ENCODE data around the gene PFKP. TPM values are rescaled to one million over a fixed set of nuclear protein-coding genes. Genes with fewer than 3 reads are reported as not detected.

The PFKP gene
- total RNA-seq, 3 donors from 2014 or later: 239 to 271 (median 253) TPM

DNA sequence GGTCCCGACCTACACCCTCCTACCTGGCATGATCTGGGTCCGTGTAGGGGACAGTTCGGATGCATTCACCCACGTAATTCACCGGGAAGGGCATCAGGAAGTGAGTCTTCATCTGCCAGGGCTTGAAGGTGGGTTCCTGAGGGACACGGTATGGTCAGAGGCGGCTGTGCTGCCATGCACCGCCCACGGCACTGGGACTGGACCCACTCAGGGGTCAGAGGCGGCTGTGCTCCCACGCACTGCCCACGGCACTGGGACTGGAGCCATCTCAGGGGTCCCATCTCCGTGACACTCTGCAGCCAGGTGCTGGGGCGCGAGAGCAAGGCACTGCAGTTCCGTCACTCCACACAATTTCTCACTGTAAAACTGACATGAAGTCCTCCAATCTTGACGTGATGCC, 76.0 kb downstream of the PFKP start:
- ATAC-seq: no peak

DNA sequence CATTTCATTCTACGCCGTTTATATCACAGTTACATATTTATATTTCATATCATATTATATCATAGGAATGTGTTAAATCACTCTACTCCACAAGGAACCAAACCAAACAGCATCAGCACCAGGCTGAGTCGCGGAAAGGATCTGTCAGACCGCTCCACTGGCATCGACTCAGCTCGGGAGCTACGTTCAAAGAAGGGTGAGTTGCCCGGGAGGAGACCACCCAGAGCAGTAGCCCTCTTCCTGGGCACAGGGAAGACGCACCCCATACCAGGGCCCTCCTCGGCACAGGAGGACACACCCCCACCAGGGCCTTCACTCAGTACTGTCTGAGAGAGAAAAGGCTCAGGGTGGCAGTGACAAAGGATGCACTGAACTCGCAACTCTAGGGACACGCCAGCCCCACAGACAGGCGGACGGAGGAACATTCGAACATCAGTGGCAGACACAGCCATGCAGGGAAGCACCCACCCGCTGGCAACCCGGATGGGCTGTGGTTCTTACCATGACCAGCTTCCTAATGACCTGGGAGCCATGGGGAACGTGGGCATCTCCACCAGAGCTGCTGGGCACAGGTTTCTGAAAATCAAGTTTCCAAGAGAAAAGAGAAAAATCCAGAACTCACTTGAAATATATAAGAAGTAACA, 76.6 kb downstream of the PFKP start:
- no peak overlapping the region for H3K4me3 Mint-ChIP-seq
- ATAC-seq: no peak
- no peak for DNase-seq
- H3K36me3 Mint-ChIP-seq (ENCODE audit: insufficient read depth): peaks cover 71% of the 10 kb centered on the region
- H3K4me1 Mint-ChIP-seq (ENCODE audit: low read depth): no peaks in the 10 kb centered on the region
- no peaks in the 10 kb centered on the region for H3K27me3 Mint-ChIP-seq (ENCODE audit: low read depth)
- H3K9me3 Mint-ChIP-seq: no peaks in the 10 kb centered on the region

More for the DNA sequence above, 76.0 kb downstream of the PFKP start:
- no peaks in the 10 kb centered on the region for H3K4me1 Mint-ChIP-seq (ENCODE audit: low read depth)
- no peaks in the 10 kb centered on the region for H3K27me3 Mint-ChIP-seq (ENCODE audit: low read depth)
- H3K4me3 Mint-ChIP-seq: no peak overlapping the region
- DNase-seq: no peak
- no peaks in the 10 kb centered on the region for H3K9me3 Mint-ChIP-seq
- peaks cover 72% of the 10 kb centered on the region for H3K36me3 Mint-ChIP-seq (ENCODE audit: insufficient read depth)

DNA sequence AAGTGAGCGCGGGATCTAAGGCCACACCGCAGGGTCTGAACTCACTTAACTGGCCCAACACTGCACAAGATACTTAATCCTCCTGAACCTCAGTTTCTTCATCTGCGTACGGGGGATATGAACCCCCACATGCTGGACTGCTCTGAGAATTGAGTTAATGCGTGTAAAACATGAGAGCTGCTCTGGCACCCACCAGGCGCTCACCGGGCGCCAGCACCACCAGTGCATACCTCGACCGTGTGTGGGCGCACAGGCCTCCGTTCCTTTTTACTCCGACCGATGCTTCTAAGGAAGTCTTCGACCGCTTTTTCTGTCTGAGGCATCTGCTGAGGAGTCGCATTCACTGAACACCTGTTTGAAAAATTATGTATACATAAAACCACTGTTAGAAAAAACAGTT, 78.0 kb downstream of the PFKP start:
- Mint-ChIP-seq H3K4me3 (no peak overlapping the region), H3K36me3 (ENCODE audit: insufficient read depth) (peaks cover 63% of the 10 kb centered on the region), H3K9me3 (no peaks in the 10 kb centered on the region), H3K4me1 (ENCODE audit: low read depth) (no peaks in the 10 kb centered on the region), H3K27me3 (ENCODE audit: low read depth) (no peaks in the 10 kb centered on the region)
- ATAC-seq (no peak), DNase-seq (no peak)

DNA sequence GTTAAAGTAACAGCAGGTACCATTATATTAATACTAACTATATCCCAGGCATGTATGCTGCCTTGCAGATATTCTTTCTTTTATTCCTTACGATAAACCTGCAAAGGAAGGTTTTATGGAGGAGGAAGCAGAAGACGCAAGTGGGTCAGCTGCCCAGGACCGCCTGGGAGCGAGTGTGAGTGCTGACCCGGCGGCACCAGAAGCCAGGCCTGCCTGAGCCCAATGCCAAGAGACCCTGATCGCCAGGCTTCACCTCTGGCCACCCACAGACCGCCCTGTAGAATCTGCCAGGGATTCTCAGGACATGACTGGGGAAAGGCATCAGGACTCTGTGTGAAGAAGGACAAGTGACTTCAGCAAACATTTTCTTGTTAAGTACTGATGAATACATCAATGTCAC, 78.9 kb downstream of the PFKP start:
- Mint-ChIP-seq H3K4me1 (ENCODE audit: low read depth) (no peaks in the 10 kb centered on the region), H3K36me3 (ENCODE audit: insufficient read depth) (peaks cover 63% of the 10 kb centered on the region)
- ATAC-seq: no peak

DNA sequence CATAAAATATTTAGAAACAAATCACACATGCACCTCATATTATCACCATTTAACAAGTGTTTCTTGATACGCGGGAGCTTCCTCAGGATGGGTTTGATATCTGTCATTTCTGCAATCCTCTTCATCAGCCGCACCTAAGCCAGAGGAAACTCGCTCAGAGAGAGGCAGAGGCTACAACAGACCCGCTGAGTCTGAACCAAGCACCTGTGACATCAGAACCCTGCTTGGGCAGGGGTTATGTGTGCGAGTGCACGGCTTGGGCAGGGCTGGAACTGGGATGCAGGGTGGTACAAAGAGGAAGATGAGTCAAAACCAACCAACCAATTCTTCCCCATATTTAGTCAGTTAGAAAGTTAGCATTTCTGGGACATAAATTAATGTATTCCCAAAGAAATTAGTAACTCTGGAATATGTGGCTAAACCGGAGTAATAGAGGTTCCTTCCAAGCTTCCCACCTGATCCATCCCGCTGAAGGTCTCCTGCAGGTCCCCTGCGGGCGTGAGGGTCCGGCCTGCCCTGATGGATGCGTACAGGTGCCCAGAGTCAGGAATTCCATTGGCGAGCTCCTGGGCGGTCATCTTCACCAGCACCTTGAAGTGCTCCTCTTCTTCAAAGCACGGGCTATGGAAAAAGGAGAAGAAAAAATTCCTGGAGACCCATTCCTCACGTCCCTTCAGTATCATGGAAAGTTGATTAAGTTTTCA, 79.9 kb downstream of the PFKP start:
- Mint-ChIP-seq H3K36me3 (ENCODE audit: insufficient read depth) (peaks cover 64% of the 10 kb centered on the region), H3K9me3 (no peaks in the 10 kb centered on the region)

More for the DNA sequence above, 78.9 kb downstream of the PFKP start:
- no peaks in the 10 kb centered on the region for H3K9me3 Mint-ChIP-seq
- no peak overlapping the region for H3K4me3 Mint-ChIP-seq
- no peak for DNase-seq
- no peaks in the 10 kb centered on the region for H3K27me3 Mint-ChIP-seq (ENCODE audit: low read depth)

DNA sequence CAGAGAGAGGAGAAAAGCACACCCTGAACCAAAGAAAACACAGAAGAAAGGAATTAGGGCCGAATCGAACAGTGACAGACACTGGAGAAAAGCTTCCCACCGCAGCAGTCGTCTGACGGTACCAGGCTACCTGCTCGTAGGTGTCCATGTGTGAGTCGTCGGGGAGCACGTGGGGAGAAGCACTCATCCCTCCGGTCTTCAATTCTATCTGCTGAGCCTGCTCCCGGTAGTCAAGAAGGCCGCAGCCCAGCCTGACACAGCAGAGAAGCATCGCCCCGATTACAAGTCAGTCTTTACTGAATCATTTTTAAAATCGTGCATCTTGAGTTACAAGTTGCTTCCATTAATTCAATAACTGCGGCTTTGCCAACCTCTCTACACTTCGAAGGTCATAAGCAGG, 80.7 kb downstream of the PFKP start:
- Mint-ChIP-seq H3K27me3 (ENCODE audit: low read depth) (no peaks in the 10 kb centered on the region), H3K9me3 (no peaks in the 10 kb centered on the region), H3K36me3 (ENCODE audit: insufficient read depth) (peaks cover 67% of the 10 kb centered on the region), H3K4me1 (ENCODE audit: low read depth) (no peaks in the 10 kb centered on the region), H3K4me3 (no peak overlapping the region)
- DNase-seq (no peak), ATAC-seq (no peak)

More for the DNA sequence above, 79.9 kb downstream of the PFKP start:
- DNase-seq (no peak), ATAC-seq (no peak)
- Mint-ChIP-seq H3K4me1 (ENCODE audit: low read depth) (no peaks in the 10 kb centered on the region), H3K4me3 (no peak overlapping the region), H3K27me3 (ENCODE audit: low read depth) (no peaks in the 10 kb centered on the region)

DNA sequence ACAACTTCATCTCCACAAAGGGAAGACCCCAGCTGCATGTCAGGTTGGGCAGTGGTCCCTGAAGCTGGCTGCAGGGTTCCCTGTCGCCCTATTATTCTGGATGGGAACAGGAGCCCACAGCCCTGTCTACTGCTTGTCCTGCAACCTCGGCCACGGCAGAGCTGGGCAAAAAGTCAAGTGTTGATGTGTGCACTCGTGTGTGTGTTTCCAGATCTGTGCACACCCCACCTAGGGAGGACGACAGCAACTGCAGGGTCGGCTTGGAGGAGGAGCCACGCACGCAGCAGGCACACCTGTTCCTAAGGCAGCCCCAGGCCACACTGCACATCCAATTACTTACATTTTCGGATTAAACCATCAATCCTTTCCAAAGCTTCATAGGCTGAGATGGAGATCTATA, 81.6 kb downstream of the PFKP start:
- Mint-ChIP-seq H3K36me3 (ENCODE audit: insufficient read depth) (peaks cover 69% of the 10 kb centered on the region), H3K4me1 (ENCODE audit: low read depth) (no peaks in the 10 kb centered on the region), H3K27me3 (ENCODE audit: low read depth) (no peaks in the 10 kb centered on the region), H3K9me3 (no peaks in the 10 kb centered on the region), H3K4me3 (no peak overlapping the region)
- ATAC-seq (no peak), DNase-seq (no peak)

DNA sequence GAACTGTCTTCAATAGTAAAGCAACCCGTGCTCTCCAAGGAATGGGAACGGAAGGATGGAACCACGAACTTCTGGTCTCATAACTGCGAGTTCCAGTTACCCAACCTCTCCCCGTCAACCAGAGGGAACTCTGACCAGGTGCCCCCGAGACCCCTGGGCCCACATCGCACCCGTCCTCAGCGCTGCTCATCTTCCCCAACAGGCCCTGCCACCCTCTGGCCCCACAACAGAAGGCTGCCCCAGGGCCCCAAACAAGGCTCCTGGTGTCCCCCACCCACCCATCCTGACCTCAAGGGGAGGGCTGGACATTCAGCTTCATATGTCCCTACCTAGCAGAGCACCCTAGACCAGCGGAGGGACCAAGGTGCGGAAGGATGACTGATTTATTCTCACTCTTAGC, 82.6 kb downstream of the PFKP start:
- H3K27me3 Mint-ChIP-seq (ENCODE audit: low read depth): no peaks in the 10 kb centered on the region
- peaks cover 73% of the 10 kb centered on the region for H3K36me3 Mint-ChIP-seq (ENCODE audit: insufficient read depth)
- no peak overlapping the region for H3K4me3 Mint-ChIP-seq
- no peaks in the 10 kb centered on the region for H3K4me1 Mint-ChIP-seq (ENCODE audit: low read depth)
- DNase-seq (no peak), ATAC-seq (no peak)
- no peaks in the 10 kb centered on the region for H3K9me3 Mint-ChIP-seq

DNA sequence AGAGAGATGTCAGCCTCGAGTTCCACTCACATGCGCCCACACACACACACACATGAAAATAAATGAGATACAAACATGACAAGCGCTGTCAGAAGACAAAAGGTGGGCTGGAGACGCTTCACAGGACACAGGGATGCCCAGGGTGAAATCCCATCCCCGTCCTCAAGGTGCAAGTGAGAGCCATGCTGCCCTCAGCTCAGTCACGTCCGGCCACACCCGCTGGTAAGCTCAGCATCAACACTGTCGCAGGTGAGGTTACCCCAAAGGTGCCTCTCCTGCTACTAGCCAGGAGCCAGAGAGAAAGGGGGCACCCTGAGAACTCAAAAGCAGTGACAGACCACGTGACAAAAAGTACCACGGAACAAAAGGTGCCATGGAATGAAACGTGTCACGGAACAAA, 83.0 kb downstream of the PFKP start:
- no peak for DNase-seq
- H3K36me3 Mint-ChIP-seq (ENCODE audit: insufficient read depth): peaks cover 75% of the 10 kb centered on the region
- ATAC-seq: no peak
- no peaks in the 10 kb centered on the region for H3K9me3 Mint-ChIP-seq
- no peaks in the 10 kb centered on the region for H3K27me3 Mint-ChIP-seq (ENCODE audit: low read depth)
- no peak overlapping the region for H3K4me3 Mint-ChIP-seq
- H3K4me1 Mint-ChIP-seq (ENCODE audit: low read depth): no peaks in the 10 kb centered on the region

DNA sequence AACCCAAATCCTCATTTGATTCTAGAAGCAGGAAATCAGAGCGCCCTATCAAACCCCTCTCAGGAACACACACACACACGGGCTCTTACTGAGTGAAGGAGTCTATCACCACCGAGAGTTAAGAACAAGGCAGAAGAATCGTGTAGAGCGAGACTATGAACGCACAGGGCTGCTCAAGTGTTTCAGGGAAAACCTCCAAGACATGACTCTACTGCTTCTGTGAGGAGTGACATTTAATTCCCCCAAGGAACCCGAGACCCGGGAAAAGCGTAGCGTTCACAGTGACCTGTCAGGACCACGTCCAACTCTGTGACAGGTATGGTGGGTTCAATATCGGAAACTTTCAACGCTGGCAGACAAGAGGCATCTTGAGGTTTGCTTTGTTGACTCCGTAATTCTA, 83.6 kb downstream of the PFKP start:
- ATAC-seq (no peak), DNase-seq (no peak)
- no peaks in the 10 kb centered on the region for H3K9me3 Mint-ChIP-seq
- H3K4me3 Mint-ChIP-seq: no peak overlapping the region
- peaks cover 73% of the 10 kb centered on the region for H3K36me3 Mint-ChIP-seq (ENCODE audit: insufficient read depth)
- H3K27me3 Mint-ChIP-seq (ENCODE audit: low read depth): no peaks in the 10 kb centered on the region
- H3K4me1 Mint-ChIP-seq (ENCODE audit: low read depth): no peaks in the 10 kb centered on the region

DNA sequence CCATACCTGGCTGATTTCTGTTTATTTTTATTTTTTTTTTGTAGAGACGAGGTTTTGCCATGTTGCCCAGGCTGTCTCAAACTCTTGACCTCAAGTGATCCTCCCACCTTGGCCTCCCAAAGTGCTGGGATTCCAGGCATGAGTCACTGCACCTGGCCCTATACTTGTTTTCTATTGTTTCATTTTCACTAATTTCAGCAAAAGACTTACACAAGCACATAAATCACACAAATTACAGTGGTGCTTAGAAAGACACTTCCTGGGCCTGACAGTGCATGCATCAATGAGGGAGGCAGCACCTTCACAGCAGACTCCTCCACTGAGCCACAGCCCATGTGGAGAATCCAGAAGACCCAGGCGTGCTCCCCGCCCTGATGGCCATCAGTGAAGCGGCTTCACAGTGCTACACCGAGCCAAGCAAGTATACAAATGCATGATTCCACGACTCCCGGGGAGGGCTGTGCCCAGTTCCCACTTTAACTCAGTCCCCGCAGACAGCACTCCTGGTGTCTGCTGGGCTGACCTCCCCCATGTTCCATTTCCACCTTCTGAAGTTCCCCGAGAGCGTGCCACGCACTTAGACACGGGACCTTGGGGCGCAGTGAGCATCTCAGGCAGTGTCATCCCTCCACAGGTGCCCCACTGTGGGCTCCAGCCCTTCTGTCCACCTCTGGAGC, 84.7 kb downstream of the PFKP start:
- Mint-ChIP-seq H3K4me3 (no peak overlapping the region), H3K36me3 (ENCODE audit: insufficient read depth) (peaks cover 71% of the 10 kb centered on the region)

DNA sequence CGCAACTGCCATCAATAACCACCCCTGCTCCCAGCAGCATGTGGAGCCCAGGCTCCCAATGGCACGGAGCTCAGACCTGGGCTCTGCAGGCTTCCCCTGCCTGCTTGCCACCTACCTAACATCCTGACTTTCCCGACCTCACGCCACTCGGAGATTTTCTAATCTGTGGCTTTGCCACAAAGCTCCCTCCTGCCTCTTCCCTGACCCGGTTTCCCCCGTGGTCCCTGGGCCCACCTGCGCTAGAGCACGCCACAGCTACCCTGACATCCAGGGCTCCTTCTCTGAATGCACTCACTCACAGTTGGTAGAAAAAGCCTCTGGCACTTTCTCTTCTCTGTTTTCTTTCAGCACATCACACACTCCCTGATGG, 85.2 kb downstream of the PFKP start:
- ATAC-seq (no peak), DNase-seq (no peak)
- Mint-ChIP-seq H3K27me3 (ENCODE audit: low read depth) (no peaks in the 10 kb centered on the region), H3K4me1 (ENCODE audit: low read depth) (no peaks in the 10 kb centered on the region), H3K36me3 (ENCODE audit: insufficient read depth) (peaks cover 71% of the 10 kb centered on the region), H3K4me3 (no peak overlapping the region), H3K9me3 (no peaks in the 10 kb centered on the region)

More for the DNA sequence above, 84.7 kb downstream of the PFKP start:
- DNase-seq (no peak), ATAC-seq (peak; percentile 3 to 14)
- Mint-ChIP-seq H3K9me3 (no peaks in the 10 kb centered on the region), H3K27me3 (ENCODE audit: low read depth) (no peaks in the 10 kb centered on the region), H3K4me1 (ENCODE audit: low read depth) (no peaks in the 10 kb centered on the region)

DNA sequence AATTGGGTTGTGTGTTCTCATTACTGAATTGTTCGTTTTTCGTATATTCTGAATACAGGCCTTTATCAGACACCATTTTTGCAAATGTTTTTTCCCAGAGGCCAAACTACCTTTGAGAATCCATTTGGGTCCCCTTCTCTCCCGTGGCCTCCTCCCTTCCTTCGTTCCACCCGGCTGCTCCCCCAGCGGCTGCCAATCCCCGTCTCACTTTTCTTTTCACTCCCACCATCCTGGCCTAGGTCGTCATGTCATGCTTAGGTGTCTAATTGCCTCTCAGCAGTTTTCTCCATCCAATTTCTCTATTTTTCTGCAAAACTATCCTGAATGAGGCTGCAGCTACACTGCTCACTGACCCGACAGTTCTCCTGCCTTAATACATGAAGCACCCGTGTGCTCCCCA, 87.3 kb downstream of the PFKP start:
- DNase-seq (no peak), ATAC-seq (no peak)
- Mint-ChIP-seq H3K4me3 (no peak overlapping the region), H3K36me3 (ENCODE audit: insufficient read depth) (peaks cover 77% of the 10 kb centered on the region), H3K9me3 (no peaks in the 10 kb centered on the region), H3K4me1 (ENCODE audit: low read depth) (no peaks in the 10 kb centered on the region), H3K27me3 (ENCODE audit: low read depth) (no peaks in the 10 kb centered on the region)

DNA sequence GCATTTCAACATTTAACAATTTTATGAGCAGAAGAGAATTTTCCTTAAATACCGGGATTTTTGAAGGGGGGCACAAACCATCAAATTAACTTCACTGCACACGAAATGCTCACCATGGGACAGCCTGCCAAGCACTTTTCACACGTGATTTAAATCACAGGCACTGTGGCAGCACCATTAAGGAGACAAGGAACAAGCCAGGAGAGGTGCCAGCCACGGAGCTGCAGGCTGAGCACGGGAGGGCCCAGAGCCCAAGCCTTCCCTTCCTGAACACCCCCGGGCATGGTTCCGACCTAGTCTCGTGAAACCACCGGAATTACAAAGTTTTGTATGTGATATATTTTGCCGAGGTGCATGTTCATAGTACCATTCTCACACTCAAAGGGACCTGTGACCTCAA, 91.8 kb downstream of the PFKP start:
- Mint-ChIP-seq H3K4me3 (no peak overlapping the region), H3K4me1 (ENCODE audit: low read depth) (no peaks in the 10 kb centered on the region), H3K36me3 (ENCODE audit: insufficient read depth) (peaks cover 70% of the 10 kb centered on the region), H3K27me3 (ENCODE audit: low read depth) (no peaks in the 10 kb centered on the region), H3K9me3 (no peaks in the 10 kb centered on the region)
- DNase-seq: no peak
- ATAC-seq: no peak

DNA sequence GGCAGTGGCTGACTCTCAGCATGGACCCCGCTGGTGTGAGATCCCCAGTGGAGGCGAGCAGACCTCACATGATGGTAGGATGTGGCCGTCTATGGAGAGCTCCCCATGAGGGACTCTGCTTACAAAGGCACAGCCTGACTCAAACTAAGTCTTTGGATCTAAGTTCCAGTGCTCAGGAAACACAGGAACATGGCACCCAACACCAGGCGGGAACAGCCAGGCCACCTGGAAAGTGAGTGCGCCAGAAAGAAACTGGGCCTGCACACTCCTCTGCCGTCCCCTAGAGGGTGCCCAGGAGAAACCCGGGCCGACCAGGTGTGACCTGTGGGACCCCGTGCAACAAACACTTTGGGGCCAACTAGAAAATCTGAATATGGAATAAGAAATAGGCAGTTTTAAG, 95.2 kb downstream of the PFKP start:
- ATAC-seq (no peak), DNase-seq (no peak)
- Mint-ChIP-seq H3K9me3 (no peaks in the 10 kb centered on the region), H3K4me1 (ENCODE audit: low read depth) (no peaks in the 10 kb centered on the region), H3K4me3 (no peak overlapping the region), H3K27me3 (ENCODE audit: low read depth) (no peaks in the 10 kb centered on the region), H3K36me3 (ENCODE audit: insufficient read depth) (peaks cover 72% of the 10 kb centered on the region)
